ENCODE data around the gene DYSF. TPM values are rescaled to one million over a fixed set of nuclear protein-coding genes. Genes with fewer than 3 reads are reported as not detected.

Gene DYSF
- total RNA-seq, 4 donors from 2014 or later, result 2.4 to 10.6 (median 4.3) TPM

GRCh38 chr2:71469403-71470398, 16.3 kb downstream of the DYSF start:
- H3K27ac ChIP-seq, result no peak overlapping the region

GRCh38 chr2:71471276-71471675, 17.9 kb downstream of the DYSF start:
- Histone ChIP-seq H3K9me3 (no peaks in the 10 kb centered on the region), H3K4me3 (no peak overlapping the region), H3K27me3 (peaks cover 0 to 33% (median 2%) of the 10 kb centered on the region in 4 donors), H3K36me3 (no peaks in the 10 kb centered on the region), H3K27ac (no peak overlapping the region), H3K4me1 (peaks cover 5 to 27% (median 7%) of the 10 kb centered on the region in 3 donors)
- intact Hi-C loops (cut with DNase I), result no loop called here
- WGBS, 2 donors, result 47% methylated on average over 1 of the region's 1 CpG
- TF ChIP-seq, protein P1, sequence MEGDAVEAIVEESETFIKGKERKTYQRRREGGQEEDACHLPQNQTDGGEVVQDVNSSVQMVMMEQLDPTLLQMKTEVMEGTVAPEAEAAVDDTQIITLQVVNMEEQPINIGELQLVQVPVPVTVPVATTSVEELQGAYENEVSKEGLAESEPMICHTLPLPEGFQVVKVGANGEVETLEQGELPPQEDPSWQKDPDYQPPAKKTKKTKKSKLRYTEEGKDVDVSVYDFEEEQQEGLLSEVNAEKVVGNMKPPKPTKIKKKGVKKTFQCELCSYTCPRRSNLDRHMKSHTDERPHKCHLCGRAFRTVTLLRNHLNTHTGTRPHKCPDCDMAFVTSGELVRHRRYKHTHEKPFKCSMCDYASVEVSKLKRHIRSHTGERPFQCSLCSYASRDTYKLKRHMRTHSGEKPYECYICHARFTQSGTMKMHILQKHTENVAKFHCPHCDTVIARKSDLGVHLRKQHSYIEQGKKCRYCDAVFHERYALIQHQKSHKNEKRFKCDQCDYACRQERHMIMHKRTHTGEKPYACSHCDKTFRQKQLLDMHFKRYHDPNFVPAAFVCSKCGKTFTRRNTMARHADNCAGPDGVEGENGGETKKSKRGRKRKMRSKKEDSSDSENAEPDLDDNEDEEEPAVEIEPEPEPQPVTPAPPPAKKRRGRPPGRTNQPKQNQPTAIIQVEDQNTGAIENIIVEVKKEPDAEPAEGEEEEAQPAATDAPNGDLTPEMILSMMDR (IDR thresholded peaks at IDR 0.05), result no peak
- TF ChIP-seq POLR2A (IDR thresholded peaks at IDR 0.05), result no peak
- no peak for DNase-seq

More at GRCh38 chr2:71469403-71470398, 16.3 kb downstream of the DYSF start:
- intact Hi-C loops (cut with DNase I), result no loop called here
- WGBS, 2 donors, result 61 to 63% methylated on average over 6 to 8 of the region's 8 CpGs
- no peaks in the 10 kb centered on the region for H3K36me3 ChIP-seq
- no peaks in the 10 kb centered on the region for H3K9me3 ChIP-seq
- no peak for DNase-seq
- peaks cover 0 to 49% (median 5%) of the 10 kb centered on the region in 4 donors for H3K27me3 ChIP-seq
- H3K4me3 ChIP-seq, result no peak overlapping the region
- peaks cover 13 to 38% (median 18%) of the 10 kb centered on the region in 3 donors for H3K4me1 ChIP-seq
- TF ChIP-seq, protein P1 (IDR thresholded peaks at IDR 0.05), result no peak

- peaks cover 0 to 19% (median 2%) of the 10 kb centered on the region in 3 donors for H3K4me1 ChIP-seq
- TF ChIP-seq, protein P1 (IDR thresholded peaks at IDR 0.05), result no peak
- TF ChIP-seq POLR2A (IDR thresholded peaks at IDR 0.05), result no peak
- intact Hi-C loops (cut with DNase I), result no loop called here
- DNase-seq, result no peak
- no peak overlapping the region for H3K27ac ChIP-seq
- no peak overlapping the region for H3K4me3 ChIP-seq
- 47 to 59% methylated on average over 2 of the region's 2 CpGs for WGBS, 2 donors
- no peaks in the 10 kb centered on the region for H3K9me3 ChIP-seq
- no peaks in the 10 kb centered on the region for H3K36me3 ChIP-seq
- peaks cover 0 to 25% (median 0%) of the 10 kb centered on the region in 4 donors for H3K27me3 ChIP-seq
These were observed 18.7 kb downstream of the DYSF start for GRCh38 chr2:71472019-71472418.

DNA sequence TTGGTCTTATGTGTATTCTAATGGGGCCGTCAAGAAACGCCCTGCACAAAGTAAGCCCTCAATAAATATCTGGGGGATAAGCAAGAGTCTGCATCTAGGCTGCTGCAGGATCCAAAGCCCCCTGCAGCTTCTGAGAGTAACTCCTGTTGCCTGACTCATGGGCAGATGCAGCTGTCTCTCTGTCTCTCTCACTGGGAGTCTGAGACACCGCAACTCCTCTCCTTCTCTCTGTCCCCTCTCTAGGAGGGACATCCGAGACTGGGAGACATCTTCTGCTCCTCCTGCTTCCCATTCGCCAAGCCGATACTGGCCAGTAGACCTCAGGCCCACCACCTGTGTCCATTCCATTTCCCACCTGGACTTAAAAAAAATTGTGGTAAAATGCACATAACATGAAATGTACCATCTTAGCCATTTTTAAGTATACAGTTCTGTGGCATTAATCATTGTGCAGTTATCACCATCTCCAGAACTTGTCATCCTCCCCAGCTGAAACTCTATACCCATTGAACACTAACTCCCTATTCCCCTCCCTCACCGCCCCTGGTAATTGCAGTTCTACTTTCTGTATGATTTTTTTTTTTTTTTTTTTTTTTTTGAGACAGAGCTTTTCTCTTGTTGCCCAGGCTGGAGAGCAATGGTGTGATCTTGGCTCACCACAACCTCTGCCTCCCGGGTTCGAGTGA, 20.1 kb downstream of the DYSF start:
- TF ChIP-seq POLR2A (IDR thresholded peaks at IDR 0.05), result no peak
- TF ChIP-seq, protein P1 (IDR thresholded peaks at IDR 0.05), result no peak
- Histone ChIP-seq H3K4me1 (peaks cover 0 to 5% (median 0%) of the 10 kb centered on the region in 3 donors), H3K36me3 (no peaks in the 10 kb centered on the region), H3K4me3 (no peak overlapping the region), H3K27ac (no peak overlapping the region), H3K27me3 (peaks cover 0 to 12% (median 0%) of the 10 kb centered on the region in 4 donors), H3K9me3 (no peaks in the 10 kb centered on the region)
- 82 to 88% methylated on average over 7 to 9 of the region's 9 CpGs for WGBS, 2 donors
- intact Hi-C loops (cut with DNase I), result no loop called here
- no peak for DNase-seq

Measured in esophagus squamous epithelium (tissue), 5 donors.